Measurements from ENCODE around the gene PLA2G2C. TPM values are rescaled to one million over a fixed set of nuclear protein-coding genes. Genes with fewer than 3 reads are reported as not detected.

Gene PLA2G2C
- total and polyA plus RNA-seq, 2 of the 8 experiments (the other 6 are each of a cell fraction or from before 2014, with no cell fraction given), result not detected

- H4K5ac ChIP-seq (ENCODE audit: insufficient read length, low read depth, low read length), result no peak overlapping the region
- H3K9me3 ChIP-seq (ENCODE audit: insufficient read depth in 2 of 2, low read depth in 1 of 2, low read length in 1 of 2), result no peaks in the 10 kb centered on the region; a peak in 1 of 4 replicates
- H3K18ac ChIP-seq (ENCODE audit: extremely low read depth, low read length), result no peak overlapping the region
- H3K14ac ChIP-seq (ENCODE audit: insufficient read length), result no peak overlapping the region
- WGBS, 2 experiments (ENCODE audit: extremely low coverage in 1 of 2, insufficient coverage in 1 of 2, insufficient read length in 1 of 2, insufficient replicate concordance in 2 of 2, low coverage in 1 of 2, low lambda C conversion rate in 2 of 2, missing lambda C conversion rate in 1 of 2), result 87% methylated on average over 13 of the region's 13 CpGs; no CpG with 5 or more reads in 1 of the 2 experiments
- H2BK5ac ChIP-seq (ENCODE audit: low read depth, low read length), result no peak overlapping the region
- no peak overlapping the region for H2BK120ac ChIP-seq (replicated peaks; ENCODE audit: low read depth, low read length)
- H3K27ac ChIP-seq (ENCODE audit: low read depth, low read length), result no peak overlapping the region
- H2BK15ac ChIP-seq (ENCODE audit: low read length), result no peak overlapping the region
- no peak overlapping the region for H3K4me3 ChIP-seq (ENCODE audit: extremely low read depth in 1 of 4, insufficient read depth in 2 of 4, low read depth in 3 of 4, low read length in 4 of 4)
- no peaks in the 10 kb centered on the region; a peak in 1 of 7 replicates for H3K4me1 ChIP-seq (replicated peaks in 1 of 4; ENCODE audit: control insufficient read depth in 3 of 4, insufficient read depth in 4 of 4, low read length in 3 of 4)
- H3K56ac ChIP-seq (replicated peaks; ENCODE audit: insufficient read length, low read depth, low read length), result no peak overlapping the region
- H4K20me1 ChIP-seq (replicated peaks in 1 of 2; ENCODE audit: control insufficient read depth in 1 of 2, insufficient read depth in 2 of 2, low read length in 2 of 2), result no peaks in the 10 kb centered on the region
- H4K91ac ChIP-seq (replicated peaks; ENCODE audit: insufficient read length, low read length), result no peak overlapping the region
- no peak overlapping the region for H2AK5ac ChIP-seq (ENCODE audit: low read depth, low read length)
- no peak overlapping the region for H4K8ac ChIP-seq (ENCODE audit: extremely low read depth, insufficient read depth, low read length)
- no peak overlapping the region for H3K9ac ChIP-seq (replicated peaks in 1 of 4; ENCODE audit: extremely low read depth in 1 of 4, low read depth in 3 of 4, low read length in 3 of 4)
- no peaks in the 10 kb centered on the region for H3K79me2 ChIP-seq (ENCODE audit: control insufficient read depth in 1 of 2, insufficient read depth in 2 of 2, low read length in 2 of 2)
- DNase-seq (ENCODE audit: low read depth in 1 of 2, low spot score in 2 of 2) (no peak), FAIRE-seq (no peak)
- no peaks in the 10 kb centered on the region for H3K79me1 ChIP-seq (ENCODE audit: low read depth, low read length)
- H3K23me2 ChIP-seq (ENCODE audit: low read depth, low read length), result peaks cover 3% of the 10 kb centered on the region; the same call in 1 of the 2 replicates
- ChIA-PET CTCF (ENCODE audit: partially characterized antibody) (interaction anchor here (0.8 to 13.0 kb wide), 9 partner anchors 8 to 225 kb away, joined by 3 to 127 read pairs (median 4); partner anchors contain the start of gene PLA2G2E), POLR2A (ENCODE audit: partially characterized antibody) (no interaction called here)
- H2BK12ac ChIP-seq (ENCODE audit: low read depth, low read length), result no peak overlapping the region
- no peaks in the 10 kb centered on the region for H3K36me3 ChIP-seq (ENCODE audit: control insufficient read depth in 2 of 4, insufficient read depth in 4 of 4, low read length in 3 of 4)
- no peak overlapping the region for H2BK20ac ChIP-seq (ENCODE audit: low read length)
- H3K27me3 ChIP-seq (replicated peaks in 1 of 4; ENCODE audit: control insufficient read depth in 3 of 4, extremely low read depth in 1 of 4, insufficient read depth in 3 of 4, low read length in 3 of 4), result no peaks in the 10 kb centered on the region
- H3K23ac ChIP-seq (ENCODE audit: insufficient read length), result no peak overlapping the region
- H2AFZ ChIP-seq (ENCODE audit: low read length), result no peak overlapping the region
- no peak overlapping the region for H3K4ac ChIP-seq (replicated peaks; ENCODE audit: insufficient read length, low read depth, low read length)
- TF ChIP-seq KDM1A (IDR thresholded peaks at IDR 0.05; ENCODE audit: borderline replicate concordance, low read length) (0 out of 2 replicates have a peak, but pooled peaks have one; percentile 15), POU5F1 (IDR thresholded peaks at IDR 0.05; ENCODE audit: low read depth, low read length) (no peak)
- no peak overlapping the region for H3K4me2 ChIP-seq (ENCODE audit: insufficient read depth in 1 of 2, low read depth in 2 of 2, low read length in 2 of 2)
Observed at GRCh38 chr1:20143734-20144565, 42.4 kb downstream of the PLA2G2C start.

All from H1 (cell line).